Heart left ventricle (tissue), 16 donors: ENCODE results near the gene FOXP1. TPM values are rescaled to one million over a fixed set of nuclear protein-coding genes. Genes with fewer than 3 reads are reported as not detected.

Experiments used
- ATAC-seq, 4 donors: fragments of 200-7000 bp; cut with Tn5 transposase; one replicate each; pipeline ENCODE4 v1.9.1; 2020 to 2022; ENCODE audit warnings: moderate library complexity in 4 of 4, mild to moderate bottlenecking in 3 of 4, moderate number of reproducible peaks in 1 of 4
- DNase-seq, 5 donors: peaks; one replicate each; pipeline ENCODE4 v3.0.0-alpha.2; 2020
- H3K27ac ChIP-seq, 12 donors: fragments of 200-600 bp; sonication (generic) in 4 of 12; one replicate each; pipeline versions ENCODE4 v1.5.0 to v1.8.0; 2016 to 2022; ENCODE audit warnings: mild to moderate bottlenecking in 2 of 12
- H3K27me3 ChIP-seq, 9 donors: fragments of 200-600 bp; sonication (generic) in 2 of 9; one replicate each; pipeline versions ENCODE4 v1.5.1 to v1.8.0; 2016 to 2022; ENCODE audit warnings: mild to moderate bottlenecking in 3 of 9
- H3K36me3 ChIP-seq, 9 donors: fragments of 200-600 bp; sonication (generic) in 2 of 9; one replicate each; pipeline versions ENCODE4 v1.5.0 to v1.8.0; 2018 to 2022; ENCODE audit warnings: mild to moderate bottlenecking in 2 of 9
- H3K4me1 ChIP-seq, 12 donors: fragments of 200-600 bp; sonication (generic) in 4 of 12; one replicate each; pipeline versions ENCODE4 v1.5.0 to v1.8.0; 2016 to 2022; ENCODE audit warnings: mild to moderate bottlenecking in 3 of 12
- H3K4me3 ChIP-seq, 12 donors: fragments of 200-600 bp; sonication (generic) in 4 of 12; one replicate each; pipeline versions ENCODE4 v1.5.0 to v1.8.0; 2017 to 2022; ENCODE audit warnings: mild to moderate bottlenecking in 9 of 12, moderate library complexity in 4 of 12
- H3K9me3 ChIP-seq, 12 donors: fragments of 200-600 bp; sonication (generic) in 4 of 12; one replicate each; pipeline versions ENCODE4 v1.5.0 to v1.8.0; 2016 to 2022; ENCODE audit warnings: mild to moderate bottlenecking in 1 of 12
- CTCF ChIP-seq, 12 donors: fragments of 200-600 bp; sonication (generic) in 4 of 12; IDR thresholded peaks; one replicate each; pipeline versions ENCODE4 v1.5.0 to v1.8.0; 2018 to 2022; ENCODE audit warnings: antibody characterized with exemption in 12 of 12, mild to moderate bottlenecking in 5 of 12
- POLR2A ChIP-seq, 2 donors: fragments of 450-650 bp; IDR thresholded peaks; one replicate each; pipeline ENCODE4 v1.6.1; 2017; ENCODE audit warnings: antibody characterized with exemption in 2 of 2, mild to moderate bottlenecking in 2 of 2, moderate library complexity in 2 of 2
- WGBS, 4 donors: extraction: QIAGEN DNeasy Blood & Tissue Kit in 2 of 4; methylation state at CpG; one replicate each; pipeline versions ENCODE4 v1.1.5 to v1.1.7; 2013 to 2018; 5-methylcytosine and 5-hydroxymethylcytosine counted together
- intact Hi-C, 10 donors: fragments of 100-400 bp; cut with DNase I; formaldehyde crosslinking; loops; one replicate each; pipeline versions ENCODE4 v1.11.1 to v1.14.2; 2022
- polyA plus RNA-seq, 2 donors: library from polyadenylated mRNA; stranded (reverse); fragments of 200-250 nt; gene quantifications; one replicate each; pipeline ENCODE4 v1.2.3, GENCODE V29; 2013
- total RNA-seq, 9 donors: library from RNA; depleted of rRNA in 2 of 9; stranded (reverse); fragments of >200 nt in 2 of 9; fragmentation: NEBNext Ultra II Directional in 3 of 9; extraction: Animal tissue kit (Norgen Biotek cat#: 25700) in 3 of 9; gene quantifications; one replicate each; pipeline versions ENCODE4 v1.1.0 to v1.2.4, GENCODE V29; 2016 to 2023
- donor health status: ischemic (EF 13 %, LVEDD 7.1; RV severe dilation, severe dysfunction).
- donor health status: healthy with polysubstance abuse.
- donor health status: DM: no; HTN: yes; CAD: no.
- donor health status: DM: no; HTN: no; CAD: no.
- donor health status: ischemic (EF 25% LVEDD 6.9; RV normal size, moderate dysfunction).
- donor health status: ischemic (EF 25% LVEDD 5.7; RV mildly dilated, moderate dysfunction).
- donor health status: healthy.
- donor health status: DM: yes; HTN: yes; CAD: no.
- donor health status: ischemic (EF 35%, LVEDD 5.7; RV mildly dilated, moderate dysfunction).
- donor health status: nonischemic (EF 11% LVEDD 7.7; RV severe dilation, severe dysfunction).
- donor health status: DM: yes; HTN: yes; CAD: no.
- donor health status: PGD.
- donor health status: ischemic (EF 29% LVEDD 5.4; RV normal size, mild dysfunction).
- donor health status: nonischemic (EF 23%, LVEDD 6.1; RV moderate dilation, normal function).

Gene FOXP1
- total and polyA plus RNA-seq, 11 donors = 14.9 to 67.8 (median 41.1) TPM

- Histone ChIP-seq H3K36me3 (no peaks in the 10 kb centered on the region), H3K27me3 (no peaks in the 10 kb centered on the region), H3K4me1 (peaks cover 0 to 69% (median 35%) of the 10 kb centered on the region in 12 donors), H3K27ac (peak overlapping the region; percentile 92 to 99 (median 98)), H3K4me3 (peak overlapping the region; percentile 65 to 95 (median 82)), H3K9me3 (no peaks in the 10 kb centered on the region)
- TF ChIP-seq POLR2A (IDR thresholded peaks at IDR 0.05) = no peak
- TF ChIP-seq CTCF (IDR thresholded peaks at IDR 0.05) = no peak
- intact Hi-C loops = loop anchor here (5.0 to 10.0 kb wide), 23 partner anchors 39 to 866 kb away; no protein-coding TSS in a partner anchor
- DNase-seq (no peak), ATAC-seq (no peak)
- WGBS, 4 donors = 24 to 29% (median 25%) methylated on average over 17 of the region's 17 CpGs
Measured at GRCh38 chr3:71580636-71581456, 2.7 kb downstream of the FOXP1 start.

- Histone ChIP-seq H3K9me3 (no peaks in the 10 kb centered on the region), H3K4me1 (peaks cover 0 to 60% (median 33%) of the 10 kb centered on the region in 12 donors), H3K4me3 (peak overlapping the region in 9 of 12 donors; percentile 9 to 90 (median 82)), H3K27me3 (no peaks in the 10 kb centered on the region), H3K27ac (peak overlapping the region in 10 of 12 donors; percentile 29 to 99 (median 96)), H3K36me3 (no peaks in the 10 kb centered on the region)
- WGBS, 4 donors = 34 to 56% (median 45%) methylated on average over 4 of the region's 4 CpGs
- TF ChIP-seq POLR2A (IDR thresholded peaks at IDR 0.05) (no peak), CTCF (IDR thresholded peaks at IDR 0.05) (no peak)
- no peak for ATAC-seq
- DNase-seq = no peak
- intact Hi-C loops = loop anchor here (5.0 to 10.0 kb wide), 24 partner anchors 38 to 865 kb away; no protein-coding TSS in a partner anchor
Measured at GRCh38 chr3:71579935-71580406, 3.6 kb downstream of the FOXP1 start.

GRCh38 chr3:71579326-71579934 lies 4.1 kb downstream of the FOXP1 start:
- no peaks in the 10 kb centered on the region for H3K27me3 ChIP-seq
- peak overlapping the region in 10 of 12 donors; percentile 29 to 99 (median 96) for H3K27ac ChIP-seq
- H3K36me3 ChIP-seq = peaks cover 0 to 4% (median 0%) of the 10 kb centered on the region in 9 donors
- H3K4me1 ChIP-seq = peaks cover 0 to 55% (median 31%) of the 10 kb centered on the region in 12 donors
- intact Hi-C loops = loop anchor here in 2 of 10 donors (10.0 kb wide), 2 partner anchors 65 to 145 kb away; no protein-coding TSS in a partner anchor
- H3K9me3 ChIP-seq = no peaks in the 10 kb centered on the region
- ATAC-seq = no peak
- no peak for DNase-seq
- peak overlapping the region in 9 of 12 donors; percentile 8 to 90 (median 81) for H3K4me3 ChIP-seq
- 41 to 56% (median 47%) methylated on average over 7 of the region's 7 CpGs for WGBS, 4 donors
- no peak for TF ChIP-seq CTCF (IDR thresholded peaks at IDR 0.05)
- TF ChIP-seq POLR2A (IDR thresholded peaks at IDR 0.05) = no peak
